HG02798 (cell line): ENCODE measurements around the gene SCARB1.
"Not testable (repeated sequence)": the region's sequence is repeated elsewhere in the genome, so short reads cannot be mapped to it uniquely, and the experiment has no call there.

Experiments
- ATAC-seq: cut with Tn5 transposase; IDR thresholded peaks from one replicate; pipeline ENCODE4 v1.9.1; 2021; ENCODE audit warnings: mild to moderate bottlenecking; ENCODE audit not compliant: unreplicated experiment, poor library complexity

The SCARB1 gene

GRCh38 chr12:124884587-124885438 lies 21.1 kb upstream of the SCARB1 start:
- peak; percentile 89 for ATAC-seq

- ATAC-seq = no peak
Observed at GRCh38 chr12:124883263-124884130, 19.8 kb upstream of the SCARB1 start.

- ATAC-seq = no peak
Observed at GRCh38 chr12:124881123-124881522, 17.5 kb upstream of the SCARB1 start.

- not testable (repeated sequence) for ATAC-seq
Observed at GRCh38 chr12:124880335-124880734, 16.7 kb upstream of the SCARB1 start.

DNA sequence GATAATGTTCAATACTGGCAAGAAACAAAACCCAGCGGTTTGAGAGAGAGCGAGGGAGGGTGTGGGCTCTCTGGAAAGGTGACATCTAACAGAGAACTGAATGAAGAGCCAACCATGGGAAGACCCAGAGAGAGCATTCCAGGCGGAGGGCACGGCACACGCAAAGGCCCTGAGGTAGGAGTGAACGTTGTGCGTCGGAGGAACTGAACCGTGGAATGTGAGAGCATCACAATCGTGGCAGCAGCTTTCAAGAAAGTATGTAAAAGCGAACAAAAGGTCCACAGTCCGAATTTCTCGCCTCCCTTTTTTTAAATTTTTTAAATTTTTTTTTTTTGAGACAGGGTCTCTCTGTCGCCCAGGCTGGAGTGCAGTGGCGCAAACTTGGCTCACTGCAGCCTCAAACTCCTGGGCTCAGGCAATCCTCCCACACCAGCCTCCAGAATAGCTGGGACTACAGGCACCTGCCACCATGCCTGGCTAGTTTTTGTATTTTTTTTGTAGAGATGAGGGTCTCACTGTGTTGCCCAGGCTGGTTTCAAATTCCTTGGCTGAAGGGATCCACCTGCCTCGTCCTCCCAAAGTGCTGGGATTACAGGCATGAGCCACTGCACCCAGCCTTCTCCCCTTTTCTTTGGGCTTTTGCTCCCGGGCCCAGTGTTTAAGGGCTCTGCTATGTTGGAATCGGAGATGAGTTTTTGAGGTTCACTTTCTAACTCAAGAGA lies 15.3 kb upstream of the SCARB1 start:
- ATAC-seq = no peak

- ATAC-seq = no peak
Observed at GRCh38 chr12:124877423-124877822, 13.8 kb upstream of the SCARB1 start.

DNA sequence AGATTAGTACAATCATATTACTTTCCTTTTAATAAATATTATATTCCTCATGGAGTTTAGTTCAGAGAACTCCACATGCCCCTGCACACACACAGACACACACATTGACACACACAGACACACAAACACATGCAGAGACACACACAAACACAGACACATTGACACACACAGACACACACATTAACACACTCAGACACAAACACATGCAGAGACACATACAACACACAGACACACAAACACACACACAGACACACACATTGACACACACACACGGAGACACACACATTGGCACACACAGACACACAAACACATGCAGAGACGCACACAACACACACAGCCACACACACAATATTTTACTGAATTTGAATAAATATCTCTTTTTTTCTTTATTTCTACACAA lies 12.5 kb upstream of the SCARB1 start:
- no peak for ATAC-seq

DNA sequence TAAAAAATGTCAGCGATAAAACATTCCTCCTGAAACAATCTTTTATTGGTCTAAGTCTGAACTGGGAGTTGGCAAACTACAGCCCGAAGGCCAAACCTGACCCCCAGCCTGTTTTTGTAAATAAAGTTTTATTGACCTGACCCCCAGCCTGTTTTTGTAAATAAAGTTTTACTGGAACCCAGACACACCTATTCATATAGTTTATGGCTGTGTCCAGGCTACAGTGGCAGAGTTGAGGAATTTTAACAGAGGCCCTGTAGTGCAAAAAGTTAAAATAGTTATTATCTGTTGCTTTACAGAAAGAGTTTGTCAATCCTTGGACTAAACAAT lies 12.1 kb upstream of the SCARB1 start:
- no peak for ATAC-seq

- no peak for ATAC-seq
Observed at GRCh38 chr12:124874988-124875802, 11.5 kb upstream of the SCARB1 start.

DNA sequence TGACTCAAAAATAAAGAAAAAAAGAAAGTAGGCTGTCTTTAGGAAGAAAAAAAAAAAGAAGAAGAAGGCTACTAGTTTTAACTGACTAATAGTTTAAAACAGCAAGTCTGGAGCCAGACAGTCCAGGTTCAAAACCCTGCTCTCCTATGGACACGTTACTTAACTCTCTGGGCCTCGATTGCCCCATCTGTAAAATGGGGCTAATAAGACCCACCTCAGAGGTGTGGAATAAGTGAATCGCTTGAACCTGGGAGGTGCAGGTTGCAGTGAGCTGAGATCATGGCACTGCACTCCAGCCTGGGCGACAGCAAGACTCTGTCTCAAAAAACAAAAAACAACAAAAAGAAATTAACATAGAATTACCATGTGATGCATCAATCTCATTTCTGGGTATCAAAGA lies 10.5 kb upstream of the SCARB1 start:
- ATAC-seq = no peak

DNA sequence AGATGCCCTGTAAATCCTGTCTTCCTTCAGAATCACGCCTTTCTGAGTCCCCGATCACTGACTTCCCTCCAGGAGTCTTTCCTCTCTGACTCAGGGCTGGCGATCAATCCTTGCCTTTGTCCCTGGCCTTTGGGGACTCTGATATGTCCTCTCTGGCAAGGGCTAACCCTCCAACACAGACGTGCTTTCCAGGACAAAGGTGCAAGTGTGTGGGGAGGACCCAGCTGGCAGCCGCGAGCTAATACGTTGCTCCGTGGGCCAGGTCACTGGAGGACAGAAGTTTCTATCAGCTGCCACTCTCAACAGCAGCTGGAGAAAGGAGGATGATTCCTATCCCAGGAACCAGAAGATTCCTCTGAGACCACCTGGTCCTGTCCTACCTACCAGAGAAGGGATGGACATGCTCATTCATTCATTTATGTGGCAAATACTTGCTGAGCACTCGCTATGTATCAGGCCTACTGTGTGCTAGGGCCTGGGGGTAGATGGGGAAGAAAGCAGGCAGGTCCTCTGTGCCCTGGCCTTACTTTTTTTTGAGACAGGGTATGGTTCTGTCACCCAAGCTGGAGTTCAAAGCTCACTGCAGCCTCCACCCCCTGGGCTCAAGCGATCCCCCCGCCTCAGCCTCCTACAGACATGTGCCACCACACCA lies 8.5 kb upstream of the SCARB1 start:
- ATAC-seq = no peak

DNA sequence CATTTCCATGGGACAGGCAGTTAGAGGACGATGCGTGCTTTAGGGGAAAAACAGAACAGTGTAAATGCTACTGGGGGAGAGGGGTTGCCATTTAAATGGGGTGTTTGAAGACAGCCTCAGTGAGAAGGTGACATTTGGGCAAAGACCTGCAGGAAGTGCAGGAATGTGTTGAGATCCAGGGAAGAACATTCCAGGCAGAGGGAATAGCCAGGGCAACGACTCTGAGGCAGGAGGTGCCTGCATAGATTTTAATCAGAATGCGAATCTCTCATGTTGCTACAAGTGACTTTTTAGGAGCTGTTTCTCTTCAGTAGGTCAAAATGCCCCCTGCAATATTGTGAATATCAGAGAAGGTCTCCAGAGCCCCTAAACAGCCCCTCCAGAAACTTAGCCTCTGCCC lies 7.6 kb upstream of the SCARB1 start:
- ATAC-seq = no peak

DNA sequence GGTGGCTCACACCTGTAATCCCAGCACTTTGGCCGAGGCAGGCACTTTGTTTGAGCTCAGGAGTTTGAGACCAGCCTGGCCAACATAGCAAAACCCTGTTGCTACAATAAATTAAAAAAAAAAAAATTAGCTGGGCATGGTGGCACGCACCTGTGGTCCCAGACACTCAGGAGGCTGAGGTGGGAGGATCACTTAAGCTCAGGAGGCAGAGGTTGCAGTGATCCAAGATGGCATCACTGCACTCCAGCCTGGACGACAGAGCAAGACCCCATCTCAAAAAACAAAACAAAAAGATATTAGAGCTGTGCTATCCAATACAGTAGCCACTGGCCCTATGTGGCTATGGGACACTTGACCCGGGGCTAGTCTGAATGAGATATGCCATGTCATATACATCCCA lies 6.9 kb upstream of the SCARB1 start:
- no peak for ATAC-seq

- ATAC-seq = no peak
Observed at GRCh38 chr12:124869059-124869665, 5.5 kb upstream of the SCARB1 start.

- ATAC-seq = no peak
Observed at GRCh38 chr12:124868252-124869058, 4.8 kb upstream of the SCARB1 start.

- no peak for ATAC-seq
Observed at GRCh38 chr12:124867401-124867930, 3.8 kb upstream of the SCARB1 start.

GRCh38 chr12:124866883-124867400 lies 3.3 kb upstream of the SCARB1 start:
- ATAC-seq = no peak
